Measurements from ENCODE around the gene GAP43.

The GAP43 gene

DNA sequence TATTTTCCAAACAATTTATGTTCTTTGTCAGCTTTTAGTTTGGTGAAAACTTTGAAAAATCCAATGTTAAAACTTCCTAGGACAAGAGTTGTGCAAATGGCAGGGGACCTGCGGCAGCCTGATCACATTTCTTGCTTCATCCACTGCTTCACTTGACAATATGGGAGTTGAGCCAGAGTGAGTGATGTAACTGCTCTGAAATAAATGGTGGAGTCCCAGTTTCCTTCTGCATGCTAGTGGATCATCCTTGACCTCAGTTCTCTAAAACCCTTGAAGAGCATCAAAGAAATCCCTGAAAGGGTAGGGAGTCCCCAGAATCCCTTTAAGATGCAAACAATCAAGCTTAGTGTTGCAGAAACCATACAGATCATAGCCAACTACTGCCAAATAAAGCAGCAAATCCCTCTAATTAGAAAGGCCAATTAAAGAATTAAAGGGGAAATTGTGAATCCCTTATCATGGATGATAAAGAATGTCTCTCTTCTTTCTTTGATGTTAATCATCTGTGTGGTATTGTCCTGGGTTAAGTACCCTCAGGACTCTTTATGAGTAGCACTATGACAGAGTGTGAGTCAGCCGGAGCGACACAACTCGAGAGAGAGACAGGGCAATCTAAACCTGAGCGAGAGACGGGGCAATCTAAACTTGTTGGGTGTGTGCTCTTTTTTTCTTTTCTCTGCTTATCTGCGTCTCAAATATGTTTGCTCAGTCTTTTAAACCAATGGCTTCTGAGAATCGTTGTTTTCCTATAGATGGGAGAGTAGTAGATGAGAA is 41.8 kb upstream of the GAP43 start:
- TF ChIP-seq, protein P1, sequence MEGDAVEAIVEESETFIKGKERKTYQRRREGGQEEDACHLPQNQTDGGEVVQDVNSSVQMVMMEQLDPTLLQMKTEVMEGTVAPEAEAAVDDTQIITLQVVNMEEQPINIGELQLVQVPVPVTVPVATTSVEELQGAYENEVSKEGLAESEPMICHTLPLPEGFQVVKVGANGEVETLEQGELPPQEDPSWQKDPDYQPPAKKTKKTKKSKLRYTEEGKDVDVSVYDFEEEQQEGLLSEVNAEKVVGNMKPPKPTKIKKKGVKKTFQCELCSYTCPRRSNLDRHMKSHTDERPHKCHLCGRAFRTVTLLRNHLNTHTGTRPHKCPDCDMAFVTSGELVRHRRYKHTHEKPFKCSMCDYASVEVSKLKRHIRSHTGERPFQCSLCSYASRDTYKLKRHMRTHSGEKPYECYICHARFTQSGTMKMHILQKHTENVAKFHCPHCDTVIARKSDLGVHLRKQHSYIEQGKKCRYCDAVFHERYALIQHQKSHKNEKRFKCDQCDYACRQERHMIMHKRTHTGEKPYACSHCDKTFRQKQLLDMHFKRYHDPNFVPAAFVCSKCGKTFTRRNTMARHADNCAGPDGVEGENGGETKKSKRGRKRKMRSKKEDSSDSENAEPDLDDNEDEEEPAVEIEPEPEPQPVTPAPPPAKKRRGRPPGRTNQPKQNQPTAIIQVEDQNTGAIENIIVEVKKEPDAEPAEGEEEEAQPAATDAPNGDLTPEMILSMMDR (IDR thresholded peaks at IDR 0.05; ENCODE audit: insufficient read depth, low read length, poor library complexity, severe bottlenecking) = no peak
- Histone ChIP-seq H3K4me3 (replicated peaks; ENCODE audit: low read depth, low read length) (no peak overlapping the region), H3K36me3 (ENCODE audit: control insufficient read depth, insufficient read depth, low read length) (no peaks in the 10 kb centered on the region), H3K27me3 (replicated peaks; ENCODE audit: control insufficient read depth, insufficient read depth, low read length) (no peaks in the 10 kb centered on the region)
- DNase-seq (ENCODE audit: extremely low read depth, insufficient read length) = no peak

DNA sequence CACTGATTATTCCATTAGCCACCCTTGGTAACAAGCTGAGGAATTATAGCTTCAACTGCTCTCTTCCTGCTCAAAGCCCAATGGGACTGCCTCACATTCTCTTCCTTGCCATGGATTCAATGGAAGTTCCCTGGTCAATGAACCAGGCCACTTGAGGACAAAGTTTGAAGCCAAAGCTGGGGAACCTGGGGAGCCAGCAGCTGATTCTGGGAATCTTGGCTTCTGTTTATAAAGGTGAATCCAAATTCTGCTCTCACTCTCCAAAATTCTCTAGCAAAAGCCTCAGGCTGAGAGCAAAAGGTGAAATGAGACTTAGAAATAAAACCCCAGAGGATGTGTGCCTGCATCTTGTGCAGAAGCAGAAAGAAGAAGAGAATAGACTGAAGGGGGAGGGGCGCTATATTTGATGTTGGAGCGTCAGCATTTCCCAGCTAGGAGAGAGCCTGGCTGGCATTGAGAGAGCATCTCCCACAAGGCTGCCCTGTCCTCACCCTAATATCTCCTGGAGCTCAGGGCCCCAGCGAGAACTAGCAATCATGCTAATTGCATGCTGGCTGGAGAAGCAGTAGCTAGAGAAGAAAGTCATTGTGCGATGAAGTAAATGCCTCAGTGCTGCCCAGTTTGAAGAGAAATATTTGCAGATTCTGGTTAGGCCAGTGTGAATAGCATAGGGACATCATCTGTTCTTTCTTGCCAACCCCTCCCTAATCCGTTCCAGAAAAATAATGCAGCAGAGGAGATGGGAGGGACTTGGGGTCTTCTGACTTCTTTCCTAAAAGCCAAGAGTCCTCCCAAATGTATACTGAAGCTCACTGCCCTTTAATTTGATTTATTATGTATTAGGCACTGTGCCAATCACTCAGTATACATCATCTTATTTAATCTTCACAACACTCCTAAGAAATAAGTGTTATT is 34.9 kb upstream of the GAP43 start:
- TF ChIP-seq, protein P1 (IDR thresholded peaks at IDR 0.05; ENCODE audit: insufficient read depth, low read length, poor library complexity, severe bottlenecking) = no peak
- no peaks in the 10 kb centered on the region for H3K36me3 ChIP-seq (ENCODE audit: control insufficient read depth, insufficient read depth, low read length)
- DNase-seq (ENCODE audit: extremely low read depth, insufficient read length) = no peak
- H3K4me3 ChIP-seq (replicated peaks; ENCODE audit: low read depth, low read length) = no peak overlapping the region
- no peaks in the 10 kb centered on the region for H3K27me3 ChIP-seq (replicated peaks; ENCODE audit: control insufficient read depth, insufficient read depth, low read length)

DNA sequence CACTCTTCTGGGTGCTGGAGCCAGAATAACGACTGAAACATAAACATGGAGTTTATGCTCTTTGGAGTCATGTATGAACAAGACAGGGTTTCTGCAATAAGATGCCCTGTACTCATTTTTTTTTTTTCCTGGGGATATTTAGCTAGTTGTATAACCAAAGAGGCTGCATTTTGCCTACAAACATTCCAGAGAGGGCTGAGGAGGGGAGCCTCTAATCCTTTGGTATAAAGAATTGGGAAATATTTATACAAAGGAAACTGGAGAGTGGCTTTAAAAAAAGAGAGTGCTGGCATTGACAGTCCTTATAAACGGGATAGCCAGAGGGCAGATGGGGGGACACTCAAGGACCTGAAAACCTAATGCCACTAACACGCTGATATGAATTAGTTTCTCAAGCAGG is 32.4 kb upstream of the GAP43 start:
- DNase-seq (ENCODE audit: extremely low read depth, insufficient read length) = no peak
- Histone ChIP-seq H3K4me3 (replicated peaks; ENCODE audit: low read depth, low read length) (no peak overlapping the region), H3K27me3 (replicated peaks; ENCODE audit: control insufficient read depth, insufficient read depth, low read length) (no peaks in the 10 kb centered on the region), H3K36me3 (ENCODE audit: control insufficient read depth, insufficient read depth, low read length) (no peaks in the 10 kb centered on the region)
- TF ChIP-seq, protein P1 (IDR thresholded peaks at IDR 0.05; ENCODE audit: insufficient read depth, low read length, poor library complexity, severe bottlenecking) = no peak

DNA sequence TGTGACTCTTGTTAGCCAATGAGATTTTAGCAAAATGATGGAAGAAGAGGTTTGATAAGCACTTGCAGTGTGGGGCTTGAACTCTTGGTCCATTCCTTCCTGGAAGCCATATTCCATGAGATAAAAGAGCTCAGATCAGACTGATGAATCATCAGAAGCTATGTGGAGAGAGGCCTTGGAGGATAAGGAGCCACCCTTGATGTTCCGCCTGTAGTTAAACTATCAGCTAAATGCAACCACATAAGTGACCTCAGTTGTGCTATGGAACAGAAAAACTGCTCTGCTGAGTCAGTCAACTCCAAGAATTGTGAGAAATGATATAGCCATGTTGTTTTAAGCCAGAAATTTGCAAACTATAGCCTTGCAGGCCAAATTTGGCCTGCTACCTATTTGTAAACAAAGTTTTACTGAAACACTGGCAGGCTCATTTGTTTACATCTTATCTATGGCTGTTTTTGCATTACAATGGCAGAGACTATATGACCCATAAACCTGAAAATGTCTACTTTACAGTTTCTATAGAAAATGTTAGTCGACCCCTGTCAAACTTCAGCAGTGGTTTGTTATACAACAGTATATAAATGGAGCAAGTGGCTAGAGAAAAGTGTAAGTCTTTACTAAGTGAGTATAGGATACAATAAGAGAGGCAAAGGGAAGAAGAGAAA is 27.6 kb upstream of the GAP43 start:
- TF ChIP-seq, protein P1 (IDR thresholded peaks at IDR 0.05; ENCODE audit: insufficient read depth, low read length, poor library complexity, severe bottlenecking) = no peak
- Histone ChIP-seq H3K27me3 (replicated peaks; ENCODE audit: control insufficient read depth, insufficient read depth, low read length) (no peaks in the 10 kb centered on the region), H3K4me3 (replicated peaks; ENCODE audit: low read depth, low read length) (no peak overlapping the region), H3K36me3 (ENCODE audit: control insufficient read depth, insufficient read depth, low read length) (no peaks in the 10 kb centered on the region)
- no peak for DNase-seq (ENCODE audit: extremely low read depth, insufficient read length)

DNA sequence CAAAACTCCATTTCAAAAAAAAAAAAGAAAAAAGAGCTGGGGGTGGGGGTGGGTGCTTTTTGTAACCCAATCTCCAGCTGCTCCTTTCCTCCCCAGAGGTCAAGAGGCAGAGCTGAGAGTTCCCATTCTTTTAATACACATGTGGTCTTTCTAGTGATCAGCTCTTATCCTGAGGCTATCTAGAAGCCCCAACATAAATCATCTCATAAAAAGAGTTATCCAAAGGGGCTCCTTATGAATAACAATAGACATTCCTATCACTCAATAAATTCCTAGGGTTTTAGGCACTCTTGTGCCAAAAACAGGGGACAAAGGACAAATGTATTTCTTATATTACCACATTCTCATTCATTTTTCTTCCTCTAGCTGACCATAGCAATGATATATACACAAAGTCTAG is 25.1 kb upstream of the GAP43 start:
- no peaks in the 10 kb centered on the region for H3K27me3 ChIP-seq (replicated peaks; ENCODE audit: control insufficient read depth, insufficient read depth, low read length)
- H3K4me3 ChIP-seq (replicated peaks; ENCODE audit: low read depth, low read length) = no peak overlapping the region
- no peaks in the 10 kb centered on the region for H3K36me3 ChIP-seq (ENCODE audit: control insufficient read depth, insufficient read depth, low read length)
- TF ChIP-seq, protein P1 (IDR thresholded peaks at IDR 0.05; ENCODE audit: insufficient read depth, low read length, poor library complexity, severe bottlenecking) = no peak
- no peak for DNase-seq (ENCODE audit: extremely low read depth, insufficient read length)
